OCI-LY3 (cell line): ENCODE results near the gene TMEM63B.

ENCODE experiments used
- EZH2phosphoT487 ChIP-seq: fragments of 200-600 bp; shearing (Covaris generic); IDR thresholded peaks from 2 replicates; pipeline ENCODE4 v1.6.1; 2018; ENCODE audit warnings: antibody characterized with exemption, mixed run types, low read depth
- TF ChIP-seq, protein P1 (sequence below): fragments of 200-600, 300-600 bp; sonication (generic); IDR thresholded peaks from 2 replicates; pipeline ENCODE4 v1.5.1; 2014; ENCODE audit warnings: antibody characterized with exemption, low read length, low read depth

DNA sequence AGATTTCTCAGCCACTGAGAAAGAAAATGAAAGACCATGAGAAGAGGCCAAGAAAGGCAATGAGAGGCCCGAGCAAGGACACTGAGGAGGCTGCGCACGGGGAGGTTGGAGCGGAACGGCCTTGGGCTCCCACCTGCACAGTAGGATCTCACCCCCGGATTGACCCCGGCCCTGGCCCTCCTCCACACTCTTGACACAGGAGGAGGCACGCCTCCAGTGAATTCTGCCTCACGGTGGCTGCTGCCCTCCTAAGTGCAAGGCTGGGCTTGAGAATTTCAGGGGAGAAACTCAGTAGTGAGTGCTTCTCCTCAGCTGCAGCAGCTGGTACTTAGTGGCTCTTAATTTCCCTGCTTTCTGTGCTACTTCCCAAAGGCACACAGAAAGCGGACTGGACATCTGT lies 18.1 kb upstream of the TMEM63B start:
- TF ChIP-seq, protein P1, sequence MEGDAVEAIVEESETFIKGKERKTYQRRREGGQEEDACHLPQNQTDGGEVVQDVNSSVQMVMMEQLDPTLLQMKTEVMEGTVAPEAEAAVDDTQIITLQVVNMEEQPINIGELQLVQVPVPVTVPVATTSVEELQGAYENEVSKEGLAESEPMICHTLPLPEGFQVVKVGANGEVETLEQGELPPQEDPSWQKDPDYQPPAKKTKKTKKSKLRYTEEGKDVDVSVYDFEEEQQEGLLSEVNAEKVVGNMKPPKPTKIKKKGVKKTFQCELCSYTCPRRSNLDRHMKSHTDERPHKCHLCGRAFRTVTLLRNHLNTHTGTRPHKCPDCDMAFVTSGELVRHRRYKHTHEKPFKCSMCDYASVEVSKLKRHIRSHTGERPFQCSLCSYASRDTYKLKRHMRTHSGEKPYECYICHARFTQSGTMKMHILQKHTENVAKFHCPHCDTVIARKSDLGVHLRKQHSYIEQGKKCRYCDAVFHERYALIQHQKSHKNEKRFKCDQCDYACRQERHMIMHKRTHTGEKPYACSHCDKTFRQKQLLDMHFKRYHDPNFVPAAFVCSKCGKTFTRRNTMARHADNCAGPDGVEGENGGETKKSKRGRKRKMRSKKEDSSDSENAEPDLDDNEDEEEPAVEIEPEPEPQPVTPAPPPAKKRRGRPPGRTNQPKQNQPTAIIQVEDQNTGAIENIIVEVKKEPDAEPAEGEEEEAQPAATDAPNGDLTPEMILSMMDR: no peak
- TF ChIP-seq EZH2phosphoT487: no peak
